GM21515 (cell line): ENCODE measurements around the gene FOXJ3.

Experiments
- ATAC-seq: cut with Tn5 transposase; IDR thresholded peaks from one replicate; pipeline ENCODE4 v1.9.1; 2021; ENCODE audit not compliant: unreplicated experiment

The FOXJ3 gene

GRCh38 chr1:42334240-42335049 is 590 bp downstream of the FOXJ3 start:
- peak; percentile 46 for ATAC-seq

- ATAC-seq: no peak
Observed at GRCh38 chr1:42333662-42334239, 1.3 kb downstream of the FOXJ3 start.

DNA sequence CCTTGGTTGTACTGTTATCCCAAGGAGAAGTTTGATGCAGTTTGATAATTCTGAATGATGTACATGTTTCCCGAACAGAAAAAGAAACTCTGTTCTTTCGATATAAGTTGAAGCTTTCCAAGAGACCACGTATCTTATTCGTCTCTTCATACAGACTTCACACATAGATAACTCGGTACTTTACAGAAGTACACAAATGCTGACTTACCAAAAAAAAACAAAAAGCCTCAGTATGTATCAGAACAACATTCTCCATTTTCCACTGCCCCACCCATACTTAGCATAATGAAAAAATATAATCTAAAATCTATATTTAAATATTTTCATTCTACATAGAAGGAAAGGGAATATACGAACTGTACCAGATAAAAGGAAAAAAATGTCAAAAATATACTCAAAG is 2.2 kb downstream of the FOXJ3 start:
- no peak for ATAC-seq

GRCh38 chr1:42330215-42330614 is 4.8 kb downstream of the FOXJ3 start:
- no peak for ATAC-seq

- ATAC-seq: no peak
Observed at GRCh38 chr1:42328916-42329496, 6.0 kb downstream of the FOXJ3 start.

DNA sequence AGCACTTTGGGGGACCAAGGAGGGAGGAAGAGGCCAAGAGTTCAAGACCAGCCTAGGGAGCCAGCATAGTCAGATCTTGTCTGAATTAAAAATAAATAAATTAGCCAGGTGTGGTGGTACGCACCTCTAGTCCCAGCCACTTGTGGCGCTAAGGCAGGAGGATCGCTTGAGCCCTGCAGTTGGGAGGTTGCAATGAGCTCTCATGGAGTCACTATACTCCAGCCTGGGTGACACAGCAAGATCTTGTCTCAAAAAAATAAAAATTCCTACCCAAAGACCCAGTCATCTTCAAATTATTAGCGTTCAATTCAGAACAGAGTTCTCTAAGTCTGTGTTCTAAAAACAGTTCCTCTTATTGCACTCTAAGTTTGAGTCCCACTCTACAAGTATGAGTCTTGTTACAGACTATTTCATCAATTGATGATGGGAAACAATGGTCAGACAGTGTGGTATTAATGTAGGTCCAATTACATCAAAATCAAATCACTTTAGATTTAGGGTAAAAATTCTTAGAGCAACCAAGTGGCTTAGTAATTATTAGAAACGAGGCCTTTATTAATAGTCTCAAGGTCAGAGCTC is 6.9 kb downstream of the FOXJ3 start:
- no peak for ATAC-seq

GRCh38 chr1:42325014-42325402 is 10.0 kb downstream of the FOXJ3 start:
- no peak for ATAC-seq

DNA sequence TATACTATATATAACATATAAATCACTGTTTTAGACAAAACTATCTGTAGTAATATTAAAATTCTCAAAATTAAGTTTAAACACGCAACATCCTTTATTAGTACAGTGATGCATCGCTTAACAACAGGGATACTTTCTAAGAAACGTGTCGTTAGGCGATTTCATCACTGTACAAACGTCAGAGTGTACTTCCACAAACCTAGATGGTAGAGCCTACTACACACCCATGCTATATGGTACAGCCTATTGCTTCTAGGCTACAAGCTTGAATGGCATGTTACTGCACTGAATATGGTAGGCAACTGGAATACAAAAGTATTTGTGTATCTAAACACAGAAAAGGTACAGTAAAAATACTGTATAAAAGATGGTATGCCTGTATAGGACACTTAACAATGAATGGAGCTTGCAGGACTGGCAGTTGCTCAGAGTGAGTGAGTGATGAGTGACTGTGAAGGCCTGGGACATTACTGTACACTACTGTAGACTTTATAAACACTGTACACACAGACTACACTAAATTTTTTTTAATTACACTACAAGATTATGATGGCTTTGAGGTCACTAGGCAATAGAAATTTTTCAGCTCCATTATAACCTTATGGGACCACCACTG is 10.5 kb downstream of the FOXJ3 start:
- no peak for ATAC-seq

DNA sequence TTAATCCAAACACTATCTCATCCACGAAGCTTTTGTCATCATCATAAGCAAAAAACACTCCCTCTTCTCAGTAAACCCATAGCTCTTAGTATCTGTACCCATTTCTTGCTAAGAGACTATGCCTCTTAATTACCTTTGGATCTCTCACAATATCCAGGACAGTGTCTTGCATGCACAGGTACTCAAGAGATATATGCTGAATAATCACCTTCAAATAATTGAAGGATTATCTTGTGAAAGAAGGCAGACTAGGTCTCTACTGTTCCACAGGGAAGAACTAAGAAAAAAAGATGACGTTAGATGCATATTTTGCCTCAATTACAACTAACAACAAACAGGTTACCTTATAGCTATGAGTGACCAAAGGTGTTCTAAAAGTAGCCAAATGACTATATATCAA is 11.5 kb downstream of the FOXJ3 start:
- ATAC-seq: no peak

DNA sequence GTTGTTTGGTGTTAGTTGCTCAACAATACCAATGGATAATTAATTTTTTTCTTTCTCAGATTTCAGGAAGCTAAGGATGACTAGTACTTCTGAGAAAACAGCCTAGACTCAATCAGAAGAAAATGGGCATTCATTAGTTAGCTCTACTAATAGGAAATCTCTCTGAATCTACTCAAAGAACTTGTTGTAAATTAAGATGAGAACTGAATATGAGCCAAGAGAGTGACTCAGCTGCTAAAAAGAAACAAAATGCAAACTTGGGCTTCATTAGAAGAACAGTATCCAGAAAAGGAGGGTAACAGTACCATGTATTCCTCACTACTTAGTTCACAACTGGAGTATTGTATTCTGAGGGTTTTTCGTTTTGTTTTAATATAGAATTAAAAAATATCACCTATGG is 12.5 kb downstream of the FOXJ3 start:
- no peak for ATAC-seq

GRCh38 chr1:42321731-42322130 is 13.3 kb downstream of the FOXJ3 start:
- ATAC-seq: no peak

DNA sequence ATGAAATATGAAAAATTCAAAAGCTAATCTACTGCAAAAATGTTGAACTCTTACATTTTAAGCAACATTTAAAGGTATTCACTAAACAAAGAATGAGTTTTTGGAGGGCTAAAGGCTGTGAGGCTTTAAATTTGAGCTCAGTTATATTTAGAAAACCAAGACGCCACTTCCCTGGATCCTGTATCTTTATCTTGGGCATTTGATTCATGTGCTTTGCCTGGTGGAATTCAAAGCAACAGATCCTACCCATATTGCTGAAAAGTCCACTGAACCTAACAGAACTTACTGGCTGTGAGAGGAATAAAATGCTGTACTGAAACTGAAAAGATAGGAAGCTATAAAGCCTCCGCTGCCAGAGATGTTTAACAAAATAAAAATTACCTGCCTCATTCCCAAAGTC is 14.3 kb downstream of the FOXJ3 start:
- ATAC-seq: no peak

DNA sequence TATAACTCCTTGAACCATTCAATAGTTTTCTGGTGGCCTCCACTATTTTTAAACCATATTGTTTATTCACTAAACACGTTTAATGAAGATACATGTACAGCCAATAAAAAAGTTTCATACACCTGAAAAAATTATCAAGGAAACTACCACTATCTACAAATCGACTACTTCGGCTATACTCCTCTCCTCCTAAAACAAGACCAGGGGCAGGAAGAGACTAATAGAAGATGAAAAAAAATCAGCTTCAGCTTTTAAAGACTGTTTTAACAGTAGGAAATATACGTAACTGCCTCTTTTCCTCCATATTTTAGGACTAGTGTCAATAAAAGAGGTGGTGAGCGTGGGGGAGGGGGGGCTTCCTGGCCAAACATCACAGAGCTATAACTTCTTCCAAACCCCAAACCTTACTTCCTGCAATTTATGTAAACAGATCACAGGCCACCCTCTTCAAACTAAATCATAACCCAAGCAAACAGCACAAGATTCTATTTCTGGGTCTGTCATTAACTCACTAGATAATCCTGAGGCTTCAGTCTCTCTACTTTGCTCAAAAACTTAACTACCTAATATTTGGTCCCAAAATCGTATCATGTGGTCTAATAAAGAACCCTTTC is 15.1 kb downstream of the FOXJ3 start:
- ATAC-seq: no peak

DNA sequence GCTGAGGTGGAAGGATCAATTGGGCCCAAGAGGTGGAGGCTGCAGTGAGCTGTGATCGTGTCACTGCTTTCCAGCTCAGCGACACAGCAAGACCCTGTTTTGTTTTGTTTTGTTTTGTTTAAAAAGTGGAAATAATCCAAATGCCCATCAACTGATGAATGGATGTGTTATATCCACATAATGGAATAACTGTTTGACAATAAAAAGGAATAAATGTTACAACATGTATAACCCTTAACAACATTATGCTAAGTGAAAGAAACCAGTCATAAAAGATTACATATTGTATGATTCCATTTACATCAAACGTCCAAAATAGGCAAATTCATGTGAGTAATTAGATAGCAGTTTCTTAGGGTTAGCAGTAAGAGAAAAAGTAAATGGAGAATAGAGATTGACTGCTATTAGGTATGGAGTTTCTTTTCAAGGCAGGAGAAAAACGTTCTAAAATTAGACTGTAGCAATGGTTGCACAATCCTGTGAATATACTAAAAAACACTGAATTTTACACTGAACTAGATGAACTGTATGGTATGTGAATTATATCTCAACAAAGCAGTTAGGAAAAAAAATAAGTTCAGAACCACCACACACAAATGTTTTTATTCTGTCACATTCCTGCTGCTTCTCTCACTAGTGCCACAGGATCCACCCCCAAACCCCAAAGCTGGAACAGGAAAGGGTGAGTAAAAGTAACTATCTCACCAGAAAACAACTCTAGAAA is 15.7 kb downstream of the FOXJ3 start:
- ATAC-seq: no peak

DNA sequence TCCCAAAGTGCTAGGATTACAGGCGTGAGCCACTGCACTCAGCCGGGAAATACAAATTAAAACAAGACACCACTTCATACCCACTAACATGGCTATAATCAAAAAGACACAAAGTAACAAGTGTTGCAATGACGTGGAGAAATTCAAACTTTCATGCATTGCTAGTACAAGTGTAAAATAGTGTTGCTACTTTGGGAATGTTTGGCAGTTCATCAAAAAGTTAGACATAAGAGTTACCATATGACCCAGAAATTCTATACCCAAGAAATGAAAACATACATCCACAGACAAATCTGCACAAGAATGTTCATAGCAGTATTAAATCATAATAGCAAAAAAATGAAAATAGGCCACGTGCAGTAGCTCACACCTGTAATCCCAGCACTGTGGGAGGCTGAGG is 16.4 kb downstream of the FOXJ3 start:
- no peak for ATAC-seq

DNA sequence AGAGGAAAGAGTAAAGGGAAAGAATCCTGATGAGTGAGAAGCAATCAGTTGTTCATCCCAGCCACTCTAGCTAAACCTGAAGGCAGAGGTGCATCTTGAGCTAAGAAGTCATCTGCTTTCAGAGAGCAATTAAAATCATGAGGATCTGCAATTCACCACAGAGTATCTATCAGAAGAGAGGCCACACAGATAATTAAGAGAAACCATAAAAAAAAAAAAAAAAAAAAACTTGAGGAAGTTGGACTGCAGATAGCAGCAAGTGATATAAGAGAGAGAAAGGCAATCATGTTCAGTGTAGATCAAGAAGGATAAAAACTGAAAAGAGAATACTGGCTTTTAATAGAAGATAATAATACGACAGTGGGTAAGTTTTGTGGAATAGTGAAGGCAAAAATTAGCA is 17.7 kb downstream of the FOXJ3 start:
- no peak for ATAC-seq

DNA sequence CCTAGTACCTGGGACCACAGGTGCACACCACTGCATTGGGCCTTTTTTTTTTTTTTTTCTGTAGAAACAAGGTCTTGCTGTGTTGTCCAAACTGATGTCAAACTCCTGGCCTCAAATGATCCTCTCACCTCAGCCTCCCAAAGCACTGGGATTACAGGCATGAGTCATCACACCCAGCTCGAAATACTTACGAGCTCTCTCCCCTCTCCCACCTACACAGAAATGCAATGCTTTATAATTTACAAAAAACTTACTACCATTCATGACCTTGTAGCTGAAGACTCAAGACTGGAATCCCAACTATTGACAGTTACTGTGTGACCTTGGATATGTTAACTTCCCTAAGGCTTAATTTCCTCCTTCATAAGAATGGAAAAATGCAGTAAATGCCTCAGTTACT is 18.7 kb downstream of the FOXJ3 start:
- ATAC-seq: no peak

DNA sequence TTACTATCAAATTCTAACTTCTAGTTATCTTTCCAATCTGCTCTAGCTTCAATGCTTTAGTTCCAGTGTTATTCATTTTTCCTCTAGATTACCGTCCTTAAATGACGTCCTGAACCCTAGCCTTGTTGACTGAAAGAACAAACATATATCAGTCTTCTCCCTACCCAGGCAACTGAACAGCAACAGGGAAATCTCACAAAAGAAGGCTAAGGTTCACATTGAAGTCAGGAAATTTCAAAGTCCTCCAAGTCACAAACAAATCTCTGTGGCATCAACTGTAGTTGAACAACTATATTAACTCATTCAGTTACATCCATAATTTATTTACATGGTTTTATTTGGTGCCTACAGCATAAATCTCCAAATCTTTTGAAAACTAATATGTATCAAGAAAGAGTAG is 19.5 kb downstream of the FOXJ3 start:
- ATAC-seq: no peak

DNA sequence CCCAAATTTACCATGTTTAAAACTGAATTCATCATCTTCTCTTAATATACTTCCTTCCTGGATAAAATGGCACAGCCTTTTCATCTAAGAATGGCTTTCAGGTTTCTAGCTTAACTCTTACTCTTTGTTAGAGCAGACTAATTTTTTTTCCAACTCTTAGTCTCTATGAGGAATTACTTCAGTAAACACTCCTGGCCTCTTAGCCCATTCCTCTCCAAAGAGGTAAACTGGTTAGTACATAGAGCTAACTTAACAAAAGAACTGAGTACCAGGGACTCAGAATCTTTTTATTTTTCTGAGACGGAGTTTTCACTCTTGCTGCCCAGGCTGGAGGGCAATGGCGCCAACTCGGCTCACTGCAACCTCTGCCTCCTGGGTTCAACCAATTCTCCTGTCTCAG is 21.1 kb downstream of the FOXJ3 start:
- no peak for ATAC-seq

DNA sequence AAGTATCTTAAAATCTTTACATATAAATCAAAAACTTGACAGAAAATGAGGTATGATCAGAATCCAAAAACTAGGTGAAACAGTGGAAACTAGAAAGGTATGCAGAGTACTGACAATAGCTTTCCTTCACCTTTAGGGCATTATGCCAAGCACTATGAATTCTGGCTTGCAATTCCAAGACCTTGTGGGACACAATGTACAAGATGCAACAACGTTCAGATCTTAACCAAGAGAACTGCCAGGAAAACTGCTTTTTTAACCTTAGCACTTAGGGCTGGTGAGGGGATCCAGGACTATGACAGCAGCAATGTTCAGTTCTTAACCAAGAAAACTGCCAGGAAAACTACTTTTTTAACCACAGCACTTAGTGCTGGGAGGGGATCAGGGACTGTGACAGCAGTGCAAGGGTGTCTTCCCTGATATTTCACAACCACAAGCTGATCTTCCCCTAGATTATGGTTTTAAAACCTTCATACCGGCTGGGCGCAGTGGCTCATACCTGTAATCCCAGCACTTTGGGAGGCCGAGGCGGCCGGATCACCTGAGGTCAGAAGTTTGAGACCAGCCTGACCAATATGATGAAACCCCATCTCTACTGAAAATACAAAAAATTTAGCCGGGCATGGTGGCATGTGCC is 22.3 kb downstream of the FOXJ3 start:
- ATAC-seq: no peak
